Esophagus muscularis mucosa (tissue), 4 donors: ENCODE results near the gene MAP3K14. TPM values are rescaled to one million over a fixed set of nuclear protein-coding genes. Genes with fewer than 3 reads are reported as not detected.
"Not testable (repeated sequence)": the region's sequence is repeated elsewhere in the genome, so short reads cannot be mapped to it uniquely, and the experiment has no call there.

Source experiments
- DNase-seq: peaks from one replicate; pipeline ENCODE4 v3.0.0-alpha.2; 2017; ENCODE audit errors: extremely low spot score
- H3K27ac ChIP-seq, 4 donors: fragments of 200-600 bp; sonication (generic); replicated peaks in 1 of 4; 1 replicate in 3 of 4; 2 replicates in 1 of 4; pipeline ENCODE4 v1.5.1; 2016 to 2019; ENCODE audit warnings: mild to moderate bottlenecking in 1 of 4
- H3K27me3 ChIP-seq, 4 donors: fragments of 200-600 bp; sonication (generic); one replicate each; pipeline versions ENCODE4 v1.5.1 to v1.6.0; 2016 to 2019
- H3K36me3 ChIP-seq, 4 donors: fragments of 200-600 bp; sonication (generic); one replicate each; pipeline ENCODE4 v1.5.1; 2016 to 2019
- H3K4me1 ChIP-seq, 4 donors: fragments of 200-600 bp; sonication (generic); one replicate each; pipeline ENCODE4 v1.5.1; 2016 to 2019
- H3K4me3 ChIP-seq, 4 donors: fragments of 200-600 bp; sonication (generic); 1 replicate in 2 of 4; 2 replicates in 2 of 4; pipeline ENCODE4 v1.5.1; 2016 to 2019; ENCODE audit warnings: mild to moderate bottlenecking in 4 of 4, moderate library complexity in 1 of 4
- H3K9me3 ChIP-seq, 4 donors: fragments of 200-600 bp; sonication (generic); 1 replicate in 3 of 4; 2 replicates in 1 of 4; pipeline ENCODE4 v1.5.1; 2016 to 2019
- EP300 ChIP-seq: sonication (generic); formaldehyde crosslinking; IDR thresholded peaks from one replicate; pipeline ENCODE4 v1.6.1; 2017; ENCODE audit warnings: antibody characterized with exemption
- POLR2A ChIP-seq: fragments of 450-650 bp; IDR thresholded peaks from one replicate; pipeline ENCODE4 v1.6.1; 2017; ENCODE audit warnings: antibody characterized with exemption, moderate library complexity, mild to moderate bottlenecking, low read depth
- POLR2AphosphoS5 ChIP-seq, 2 donors: sonication (generic); formaldehyde crosslinking; IDR thresholded peaks; one replicate each; pipeline ENCODE4 v1.6.1; 2017; ENCODE audit warnings: antibody characterized with exemption in 2 of 2
- WGBS: methylation state at CpG from one replicate; pipeline ENCODE4 v1.1.5; 2018; 5-methylcytosine and 5-hydroxymethylcytosine counted together
- intact Hi-C: fragments of 100-400 bp; cut with DNase I; formaldehyde crosslinking; loops from one replicate; pipeline ENCODE4 v1.15.1; 2023
- total RNA-seq, 4 donors: library from RNA; depleted of rRNA; stranded (reverse); fragments of >200 nt; gene quantifications; one replicate each; pipeline versions ENCODE4 v1.1.0 to v1.2.1, GENCODE V29; 2016
- TF ChIP-seq, protein P1 (sequence below), 3 experiments: fragments of 200-600 bp in 2 of 3; fragments of 450-650 bp in 1 of 3; sonication (generic) in 2 of 3; IDR thresholded peaks; one replicate each; pipeline ENCODE4 v1.5.1; 2017 to 2019; ENCODE audit warnings: antibody characterized with exemption in 3 of 3, mild to moderate bottlenecking in 2 of 3, moderate library complexity in 1 of 3

MAP3K14 gene
- total RNA-seq, 4 donors from 2014 or later, result 7.8 to 26.5 (median 10.6) TPM

DNA sequence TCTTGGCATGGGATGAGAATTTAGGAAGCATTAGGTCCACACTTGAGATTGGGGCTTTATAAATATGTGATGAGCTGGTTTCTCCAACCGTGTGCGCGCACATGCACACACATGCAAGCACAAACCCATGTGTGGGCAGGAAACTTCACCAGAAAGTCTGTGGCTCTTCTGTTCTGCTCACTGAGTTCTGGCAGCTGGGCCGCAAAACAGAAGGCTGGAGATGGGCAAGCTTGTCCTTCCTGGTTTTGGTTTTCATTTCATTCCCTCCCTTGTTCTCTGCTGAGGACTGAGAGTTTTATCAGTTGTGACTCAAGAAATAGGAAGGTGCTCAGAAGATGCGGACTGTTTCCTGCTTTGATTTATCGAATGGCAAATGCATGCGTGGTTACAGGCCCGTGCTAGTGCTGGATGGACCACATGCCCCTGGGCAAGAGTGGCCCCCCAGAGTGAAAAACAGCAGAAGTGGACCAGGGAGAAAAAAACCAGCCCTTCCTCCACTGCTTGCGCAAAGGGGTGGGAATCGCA is 14.1 kb downstream of the MAP3K14 start:
- intact Hi-C loops, result no loop called here
- Histone ChIP-seq H3K27ac (peak overlapping the region; percentile 72 to 99 (median 86)), H3K9me3 (no peaks in the 10 kb centered on the region), H3K27me3 (no peaks in the 10 kb centered on the region), H3K36me3 (no peaks in the 10 kb centered on the region), H3K4me1 (peaks cover 82 to 98% (median 92%) of the 10 kb centered on the region in 4 donors), H3K4me3 (no peak overlapping the region)
- TF ChIP-seq, protein P1, sequence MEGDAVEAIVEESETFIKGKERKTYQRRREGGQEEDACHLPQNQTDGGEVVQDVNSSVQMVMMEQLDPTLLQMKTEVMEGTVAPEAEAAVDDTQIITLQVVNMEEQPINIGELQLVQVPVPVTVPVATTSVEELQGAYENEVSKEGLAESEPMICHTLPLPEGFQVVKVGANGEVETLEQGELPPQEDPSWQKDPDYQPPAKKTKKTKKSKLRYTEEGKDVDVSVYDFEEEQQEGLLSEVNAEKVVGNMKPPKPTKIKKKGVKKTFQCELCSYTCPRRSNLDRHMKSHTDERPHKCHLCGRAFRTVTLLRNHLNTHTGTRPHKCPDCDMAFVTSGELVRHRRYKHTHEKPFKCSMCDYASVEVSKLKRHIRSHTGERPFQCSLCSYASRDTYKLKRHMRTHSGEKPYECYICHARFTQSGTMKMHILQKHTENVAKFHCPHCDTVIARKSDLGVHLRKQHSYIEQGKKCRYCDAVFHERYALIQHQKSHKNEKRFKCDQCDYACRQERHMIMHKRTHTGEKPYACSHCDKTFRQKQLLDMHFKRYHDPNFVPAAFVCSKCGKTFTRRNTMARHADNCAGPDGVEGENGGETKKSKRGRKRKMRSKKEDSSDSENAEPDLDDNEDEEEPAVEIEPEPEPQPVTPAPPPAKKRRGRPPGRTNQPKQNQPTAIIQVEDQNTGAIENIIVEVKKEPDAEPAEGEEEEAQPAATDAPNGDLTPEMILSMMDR (IDR thresholded peaks at IDR 0.05), result no peak
- no peak for TF ChIP-seq EP300
- no peak for TF ChIP-seq POLR2AphosphoS5 (IDR thresholded peaks at IDR 0.05)
- WGBS, result 70% methylated on average over 10 of the region's 10 CpGs
- DNase-seq, result no peak

DNA sequence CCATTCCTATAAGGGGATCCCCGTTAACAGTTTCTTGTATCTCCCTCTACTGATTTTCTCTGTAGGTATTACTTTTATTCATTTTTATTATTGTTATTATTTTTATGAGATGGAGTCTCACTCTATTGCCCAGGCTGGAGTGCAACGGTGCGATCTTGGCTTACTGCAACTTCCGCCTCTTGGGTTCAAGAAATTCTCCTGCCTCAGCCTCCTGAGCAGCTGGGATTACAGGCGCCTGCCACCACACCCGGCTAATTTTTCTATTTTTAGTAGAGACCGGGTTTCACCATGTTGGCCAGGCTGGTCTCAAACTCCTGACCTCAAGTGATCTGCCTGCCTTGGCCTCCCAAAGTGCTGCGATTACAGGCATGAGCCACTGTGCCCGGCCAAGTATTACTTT is 14.6 kb downstream of the MAP3K14 start:
- DNase-seq, H3K36me3 ChIP-seq, H3K27me3 ChIP-seq, H3K4me3 ChIP-seq, intact Hi-C loops, H3K9me3 ChIP-seq: not testable (repeated sequence)
- Histone ChIP-seq H3K4me1 (peaks cover 81 to 98% (median 92%) of the 10 kb centered on the region in 4 donors), H3K27ac (peak overlapping the region; percentile 72 to 99 (median 86))
- WGBS, result 67% methylated on average over 9 of the region's 9 CpGs

DNA sequence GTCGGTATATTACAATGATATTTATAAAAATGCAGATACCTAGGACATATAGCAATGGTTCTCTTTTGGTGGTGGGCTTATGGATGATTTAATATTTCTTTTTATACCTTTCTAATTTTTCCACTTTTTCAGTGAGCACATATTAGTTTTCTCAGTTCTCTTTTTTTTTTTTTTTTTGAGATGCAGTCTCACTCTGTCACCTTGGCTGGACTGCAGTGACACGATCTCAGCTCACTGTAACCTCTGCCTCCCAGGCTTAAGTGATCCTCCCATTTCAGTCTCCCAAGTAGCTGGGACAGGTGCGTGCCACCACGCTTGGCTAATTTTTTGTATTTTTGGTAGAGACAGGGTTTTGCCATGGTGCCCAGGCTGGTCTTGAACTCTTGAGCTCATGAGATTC is 15.1 kb downstream of the MAP3K14 start:
- Histone ChIP-seq H3K36me3 (no peaks in the 10 kb centered on the region), H3K27ac (peak overlapping the region; percentile 72 to 99 (median 86)), H3K9me3 (no peaks in the 10 kb centered on the region), H3K4me1 (peaks cover 80 to 98% (median 92%) of the 10 kb centered on the region in 4 donors), H3K27me3 (no peaks in the 10 kb centered on the region), H3K4me3 (no peak overlapping the region)
- intact Hi-C loops, result no loop called here
- no peak for DNase-seq
- TF ChIP-seq POLR2A (no peak), EP300 (no peak)
- TF ChIP-seq, protein P1 (IDR thresholded peaks at IDR 0.05), result no peak
- WGBS, result 87% methylated on average over 4 of the region's 4 CpGs

DNA sequence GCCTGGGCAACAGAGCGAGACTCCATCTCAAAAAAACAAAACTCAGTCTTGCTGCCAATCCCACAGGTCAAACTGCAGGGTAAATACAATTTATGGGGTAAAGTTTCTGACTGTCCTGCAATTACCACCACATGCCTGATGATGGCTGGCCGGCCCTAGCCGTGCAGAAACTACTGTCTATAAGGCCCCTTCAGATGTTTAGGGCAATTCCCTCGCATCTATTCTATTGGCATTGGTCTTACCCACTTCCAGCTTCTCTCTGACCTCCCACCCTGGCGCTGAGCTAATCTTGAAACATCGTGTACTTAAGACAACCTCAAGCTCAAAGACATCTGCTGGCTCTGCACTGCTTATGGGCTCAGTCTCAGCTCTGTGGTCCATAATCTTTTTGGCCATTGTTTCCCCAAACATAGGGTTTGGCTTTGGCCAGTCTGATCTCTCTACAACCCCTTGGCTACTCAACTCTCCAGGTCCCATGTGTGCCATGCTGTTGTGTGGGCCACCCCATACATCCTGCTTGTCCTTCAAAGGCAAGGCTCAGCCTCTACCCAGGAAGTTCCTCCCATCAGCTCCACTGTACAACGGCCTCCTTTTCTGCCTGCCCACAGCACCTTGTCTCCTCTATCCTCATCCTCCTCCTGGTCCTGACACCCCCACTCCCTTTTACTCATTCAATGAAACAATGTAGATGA is 16.6 kb downstream of the MAP3K14 start:
- H3K4me1 ChIP-seq, result peaks cover 80 to 98% (median 92%) of the 10 kb centered on the region in 4 donors
- 91% methylated on average over 7 of the region's 7 CpGs for WGBS

DNA sequence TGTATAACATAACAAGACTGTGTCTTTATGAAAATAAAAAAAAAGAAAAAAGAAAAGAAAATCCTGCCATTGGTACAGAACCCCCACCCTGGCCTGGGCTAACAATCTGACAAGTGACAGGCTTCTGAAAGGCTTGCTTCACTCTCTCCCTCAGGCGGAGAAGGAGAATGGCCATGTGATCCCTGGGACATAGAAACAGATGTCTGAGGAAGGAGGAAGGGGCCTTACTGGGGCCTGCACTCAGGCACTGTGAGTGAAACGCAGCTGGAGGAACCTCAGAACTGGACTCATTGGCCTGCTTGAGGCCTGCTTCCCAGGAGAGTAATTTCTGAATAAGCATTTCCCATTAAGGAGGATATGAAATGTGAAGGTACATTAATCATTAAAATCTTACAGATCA is 17.5 kb downstream of the MAP3K14 start:
- Histone ChIP-seq H3K4me1 (peaks cover 81 to 98% (median 95%) of the 10 kb centered on the region in 4 donors), H3K27ac (peak overlapping the region; percentile 79 to 99 (median 84)), H3K27me3 (no peaks in the 10 kb centered on the region), H3K36me3 (no peaks in the 10 kb centered on the region), H3K4me3 (no peak overlapping the region), H3K9me3 (no peaks in the 10 kb centered on the region)
- TF ChIP-seq POLR2AphosphoS5 (IDR thresholded peaks at IDR 0.05), result peak in 1 of 2 donors; percentile 40
- no peak for TF ChIP-seq EP300
- DNase-seq, result no peak
- intact Hi-C loops, result no loop called here
- WGBS, result 20% methylated on average over 2 of the region's 2 CpGs

More for the DNA sequence above, 16.6 kb downstream of the MAP3K14 start:
- no peak for TF ChIP-seq POLR2A
- no peak for TF ChIP-seq EP300
- TF ChIP-seq, protein P1 (IDR thresholded peaks at IDR 0.05), result no peak
- no peak for TF ChIP-seq POLR2AphosphoS5 (IDR thresholded peaks at IDR 0.05)
- H3K4me3 ChIP-seq, result no peak overlapping the region
- intact Hi-C loops, result no loop called here
- H3K36me3 ChIP-seq, result no peaks in the 10 kb centered on the region
- no peak for DNase-seq
- H3K9me3 ChIP-seq, result no peaks in the 10 kb centered on the region
- no peaks in the 10 kb centered on the region for H3K27me3 ChIP-seq
- peak overlapping the region; percentile 79 to 99 (median 84) for H3K27ac ChIP-seq
